Keratinocyte (primary cell): ENCODE results near the gene TDP1. TPM values are rescaled to one million over a fixed set of nuclear protein-coding genes. Genes with fewer than 3 reads are reported as not detected.

ENCODE experiments used
- DNase-seq: peaks from one replicate; pipeline ENCODE4 v3.0.0-alpha.2; 2011; ENCODE audit warnings: low read depth, missing footprints, low spot score
- FAIRE-seq: peaks from 2 replicates; lab custom pipeline; 2011; peaks lifted over from hg19 to GRCh38; lab: Jason Lieb, UNC
- H2AFZ ChIP-seq: 2 replicates; pipeline ENCODE4 v1.6.0; 2012; ENCODE audit warnings: low read length, control low read depth, inconsistent platforms; ENCODE audit not compliant: control insufficient read depth
- H3K27ac ChIP-seq: 2 replicates; pipeline ENCODE4 v1.5.1; 2011; ENCODE audit warnings: low read length; ENCODE audit not compliant: control insufficient read depth, insufficient read depth
- H3K27me3 ChIP-seq: 3 replicates; pipeline ENCODE4 v1.6.0; 2011; ENCODE audit warnings: low read length; ENCODE audit not compliant: control insufficient read depth, insufficient read depth; ENCODE audit errors: extremely low read depth
- H3K36me3 ChIP-seq, 2 experiments: 2 replicates in 1 of 2; 3 replicates in 1 of 2; pipeline ENCODE4 v1.5.1; 2011; ENCODE audit warnings: low read length in 2 of 2, mild to moderate bottlenecking in 1 of 2; ENCODE audit not compliant: control insufficient read depth in 2 of 2, insufficient read depth in 2 of 2; ENCODE audit errors: extremely low read depth in 1 of 2
- H3K4me1 ChIP-seq: 3 replicates; pipeline ENCODE4 v1.5.1; 2011; ENCODE audit warnings: low read length; ENCODE audit not compliant: control insufficient read depth, insufficient read depth; ENCODE audit errors: extremely low read depth
- H3K4me2 ChIP-seq: 3 replicates; pipeline ENCODE4 v1.6.0; 2011; ENCODE audit warnings: low read depth, low read length; ENCODE audit not compliant: control insufficient read depth, insufficient read depth; ENCODE audit errors: extremely low read depth
- H3K4me3 ChIP-seq, 3 experiments: fragments of 200-600 bp in 1 of 3; sonication (generic) in 1 of 3; 2 replicates in 2 of 3; 3 replicates in 1 of 3; pipeline ENCODE4 v1.5.1; 2011 to 2016; ENCODE audit warnings: low read length in 3 of 3, mild to moderate bottlenecking in 3 of 3, control low read depth in 2 of 3, inconsistent platforms in 1 of 3, low read depth in 1 of 3, mixed read lengths in 1 of 3, mixed run types in 1 of 3, moderate library complexity in 1 of 3; ENCODE audit not compliant: control insufficient read depth in 2 of 3, insufficient read depth in 2 of 3; ENCODE audit errors: extremely low read depth in 1 of 3
- H3K79me2 ChIP-seq: 2 replicates; pipeline ENCODE4 v1.6.0; 2012; ENCODE audit warnings: low read length; ENCODE audit not compliant: control insufficient read depth, insufficient read depth
- H3K9ac ChIP-seq: 3 replicates; pipeline ENCODE4 v1.6.0; 2011; ENCODE audit warnings: low read length; ENCODE audit not compliant: control insufficient read depth, insufficient read depth; ENCODE audit errors: extremely low read depth
- H3K9me1 ChIP-seq: 3 replicates; pipeline ENCODE4 v1.6.0; 2011; ENCODE audit warnings: low read length; ENCODE audit not compliant: control insufficient read depth, insufficient read depth; ENCODE audit errors: extremely low read depth
- H3K9me3 ChIP-seq: 2 replicates; pipeline ENCODE4 v1.5.1; 2012; ENCODE audit warnings: low read depth, low read length; ENCODE audit not compliant: control insufficient read depth
- H4K20me1 ChIP-seq: 3 replicates; pipeline ENCODE4 v1.6.0; 2011; ENCODE audit warnings: low read length; ENCODE audit not compliant: control insufficient read depth, insufficient read depth; ENCODE audit errors: extremely low read depth
- EZH2 ChIP-seq: IDR thresholded peaks from one replicate; pipeline ENCODE4 v1.6.1; 2012; ENCODE audit warnings: inconsistent platforms, mild to moderate bottlenecking, low read length, moderate library complexity
- dilution Hi-C: fragments of 300-500 bp; cut with MboI; formaldehyde crosslinking; loops from one replicate; pipeline ENCODE4 v1.7.0; 2020; ENCODE audit warnings: low sequenced_read_pairs; ENCODE audit not compliant: extremely low pct_ligation_motif_present
- polyA plus RNA-seq, 5 experiments: library from polyadenylated mRNA; depleted of rRNA in 3 of 5; stranded (reverse) in 3 of 5; stranded (forward) in 1 of 5; unstranded in 1 of 5; fragments of >200 nt; gene quantifications; 1 replicate in 1 of 5; 2 replicates in 3 of 5; 3 replicates in 1 of 5; pipeline versions ENCODE4 v1.2.1 to v1.2.3, GENCODE V29; 2011 to 2012; ENCODE audit warnings: missing spikeins in 2 of 5, low read depth in 1 of 5, low replicate concordance in 1 of 5
- TF ChIP-seq, protein P1 (sequence below), 3 experiments: IDR thresholded peaks in 1 of 3; conservative IDR thresholded peaks in 1 of 3; optimal IDR thresholded peaks in 1 of 3; 2 replicates in 2 of 3; 3 replicates in 1 of 3; pipeline versions ENCODE3 to v1.5.1; 2011; ENCODE audit warnings: low read length in 3 of 3, mild to moderate bottlenecking in 3 of 3, moderate library complexity in 2 of 3, control low read depth in 1 of 3, inconsistent platforms in 1 of 3; ENCODE audit not compliant: insufficient read depth in 2 of 3; ENCODE audit errors: extremely low read depth in 1 of 3

The TDP1 gene
- polyA plus RNA-seq, 1 donor (not counting 4 experiments of a cell fraction or from before 2014, with no cell fraction given), result 24.9 TPM

DNA sequence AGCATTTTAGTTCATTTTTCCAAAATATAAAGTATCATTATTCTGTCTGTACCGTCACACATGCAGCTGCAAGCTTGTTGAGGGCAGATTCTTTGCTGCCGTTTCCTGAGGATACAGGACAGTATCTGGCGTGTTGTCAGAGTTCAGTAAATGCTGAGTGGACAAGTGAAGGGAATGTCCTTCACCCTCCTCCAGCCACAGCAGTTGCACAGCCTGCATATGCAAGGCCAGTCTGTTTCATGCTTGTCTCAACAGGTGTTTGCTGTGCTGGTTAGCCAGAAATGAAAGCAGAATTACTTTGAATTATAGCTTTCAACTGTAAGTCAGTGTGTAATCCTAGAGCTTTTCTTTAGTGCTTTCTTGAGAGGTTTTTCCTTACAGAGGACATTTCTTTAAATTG, 36.5 kb downstream of the TDP1 start:
- Histone ChIP-seq H3K27ac (no peak overlapping the region), H2AFZ (no peak overlapping the region), H3K9ac (no peak overlapping the region), H3K27me3 (no peaks in the 10 kb centered on the region), H4K20me1 (no peaks in the 10 kb centered on the region), H3K79me2 (no peaks in the 10 kb centered on the region), H3K9me1 (no peaks in the 10 kb centered on the region), H3K36me3 (peaks cover 8 to 11% of the 10 kb centered on the region in 2 experiments), H3K9me3 (no peaks in the 10 kb centered on the region), H3K4me1 (no peaks in the 10 kb centered on the region), H3K4me3 (no peak overlapping the region), H3K4me2 (no peak overlapping the region)
- no peak for TF ChIP-seq EZH2
- TF ChIP-seq, protein P1, sequence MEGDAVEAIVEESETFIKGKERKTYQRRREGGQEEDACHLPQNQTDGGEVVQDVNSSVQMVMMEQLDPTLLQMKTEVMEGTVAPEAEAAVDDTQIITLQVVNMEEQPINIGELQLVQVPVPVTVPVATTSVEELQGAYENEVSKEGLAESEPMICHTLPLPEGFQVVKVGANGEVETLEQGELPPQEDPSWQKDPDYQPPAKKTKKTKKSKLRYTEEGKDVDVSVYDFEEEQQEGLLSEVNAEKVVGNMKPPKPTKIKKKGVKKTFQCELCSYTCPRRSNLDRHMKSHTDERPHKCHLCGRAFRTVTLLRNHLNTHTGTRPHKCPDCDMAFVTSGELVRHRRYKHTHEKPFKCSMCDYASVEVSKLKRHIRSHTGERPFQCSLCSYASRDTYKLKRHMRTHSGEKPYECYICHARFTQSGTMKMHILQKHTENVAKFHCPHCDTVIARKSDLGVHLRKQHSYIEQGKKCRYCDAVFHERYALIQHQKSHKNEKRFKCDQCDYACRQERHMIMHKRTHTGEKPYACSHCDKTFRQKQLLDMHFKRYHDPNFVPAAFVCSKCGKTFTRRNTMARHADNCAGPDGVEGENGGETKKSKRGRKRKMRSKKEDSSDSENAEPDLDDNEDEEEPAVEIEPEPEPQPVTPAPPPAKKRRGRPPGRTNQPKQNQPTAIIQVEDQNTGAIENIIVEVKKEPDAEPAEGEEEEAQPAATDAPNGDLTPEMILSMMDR (optimal IDR thresholded peaks at IDR 0.05 in 1 of 3, IDR thresholded peaks at IDR 0.05 in 1 of 3, conservative IDR thresholded peaks at IDR 0.05 in 1 of 3; ENCODE audit: extremely low read depth in 1 of 3, insufficient read depth in 2 of 3, low read length in 3 of 3), result no peak
- dilution Hi-C loops, result no loop called here
- no peak for FAIRE-seq
- no peak for DNase-seq

DNA sequence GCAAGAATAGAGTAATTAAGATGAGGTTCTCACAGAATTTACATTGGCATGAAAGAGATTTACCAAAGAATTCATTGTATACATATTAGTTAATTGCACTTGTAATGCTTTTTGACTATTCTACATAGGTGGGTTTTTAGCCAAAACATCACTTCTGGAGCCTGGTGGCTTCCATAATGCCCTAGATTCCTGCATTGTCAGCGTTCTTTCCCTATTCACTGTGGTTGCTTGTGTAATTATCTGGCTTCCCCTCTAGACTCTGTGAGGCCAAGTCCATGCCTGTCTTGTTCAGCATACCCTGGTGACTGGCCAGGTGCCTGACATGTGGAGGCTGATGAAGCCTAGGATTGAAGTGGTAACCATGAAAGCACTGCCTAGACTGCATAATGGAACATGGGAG, 41.2 kb downstream of the TDP1 start:
- Histone ChIP-seq H3K4me3 (no peak overlapping the region), H3K9me3 (no peaks in the 10 kb centered on the region), H2AFZ (no peak overlapping the region), H3K9me1 (no peaks in the 10 kb centered on the region), H3K4me2 (no peak overlapping the region), H4K20me1 (no peaks in the 10 kb centered on the region), H3K27me3 (no peaks in the 10 kb centered on the region), H3K9ac (no peak overlapping the region), H3K27ac (no peak overlapping the region), H3K36me3 (peaks cover 6 to 15% of the 10 kb centered on the region in 2 experiments), H3K4me1 (no peaks in the 10 kb centered on the region), H3K79me2 (no peaks in the 10 kb centered on the region)
- no peak for DNase-seq
- TF ChIP-seq EZH2, result no peak
- TF ChIP-seq, protein P1 (optimal IDR thresholded peaks at IDR 0.05 in 1 of 3, IDR thresholded peaks at IDR 0.05 in 1 of 3, conservative IDR thresholded peaks at IDR 0.05 in 1 of 3; ENCODE audit: extremely low read depth in 1 of 3, insufficient read depth in 2 of 3, low read length in 3 of 3), result no peak
- dilution Hi-C loops, result no loop called here
- FAIRE-seq, result no peak
